Dedifferentiated amniotic fluid mesenchymal stem cell (primary cell): ENCODE measurements around the gene SLC16A10.
"Not testable (repeated sequence)": the region's sequence is repeated elsewhere in the genome, so short reads cannot be mapped to it uniquely, and the experiment has no call there.

Source experiments
- DNase-seq: peaks from one replicate; pipeline ENCODE4 v3.0.0-alpha.2; 2016; ENCODE audit errors: extremely low spot score

Gene SLC16A10

DNA sequence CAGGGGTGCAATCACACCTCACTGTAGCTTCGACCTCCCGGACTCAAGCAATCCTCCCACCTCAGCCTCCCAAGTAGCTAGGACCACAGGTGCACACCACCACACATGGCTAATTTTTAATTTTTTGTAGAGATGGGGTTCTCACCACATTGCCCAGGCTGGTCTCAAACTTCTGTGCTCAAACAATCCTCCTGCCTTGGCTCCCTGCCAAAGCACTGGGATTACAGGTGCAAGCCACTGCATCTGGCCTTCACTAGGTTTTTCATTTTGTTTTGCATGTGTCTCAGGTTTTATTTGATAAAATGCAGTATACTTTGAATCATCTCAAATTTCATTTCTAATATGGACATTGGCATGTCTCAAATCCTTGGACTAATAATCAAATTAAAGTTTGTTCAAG lies 98.7 kb downstream of the SLC16A10 start:
- DNase-seq = no peak

DNA sequence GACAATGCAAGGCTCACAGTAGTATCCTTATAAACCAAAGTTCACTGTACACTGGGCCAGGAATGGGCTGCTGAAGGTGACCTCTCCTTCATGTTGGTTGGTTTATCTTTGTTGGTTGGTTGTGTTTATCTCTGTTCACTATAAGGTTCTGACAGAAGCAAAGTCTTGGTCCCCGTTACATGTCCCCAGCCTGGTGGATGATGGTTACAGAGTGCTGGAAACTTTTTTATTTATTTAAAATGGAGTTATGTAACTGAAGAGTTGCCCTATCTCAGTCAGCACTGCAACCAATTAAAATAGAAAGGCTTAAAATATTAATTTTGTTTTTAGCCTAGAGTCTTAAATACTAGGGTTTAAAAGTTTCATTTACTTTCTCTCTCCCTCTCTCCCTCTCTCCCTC lies 100.6 kb downstream of the SLC16A10 start:
- DNase-seq = no peak

DNA sequence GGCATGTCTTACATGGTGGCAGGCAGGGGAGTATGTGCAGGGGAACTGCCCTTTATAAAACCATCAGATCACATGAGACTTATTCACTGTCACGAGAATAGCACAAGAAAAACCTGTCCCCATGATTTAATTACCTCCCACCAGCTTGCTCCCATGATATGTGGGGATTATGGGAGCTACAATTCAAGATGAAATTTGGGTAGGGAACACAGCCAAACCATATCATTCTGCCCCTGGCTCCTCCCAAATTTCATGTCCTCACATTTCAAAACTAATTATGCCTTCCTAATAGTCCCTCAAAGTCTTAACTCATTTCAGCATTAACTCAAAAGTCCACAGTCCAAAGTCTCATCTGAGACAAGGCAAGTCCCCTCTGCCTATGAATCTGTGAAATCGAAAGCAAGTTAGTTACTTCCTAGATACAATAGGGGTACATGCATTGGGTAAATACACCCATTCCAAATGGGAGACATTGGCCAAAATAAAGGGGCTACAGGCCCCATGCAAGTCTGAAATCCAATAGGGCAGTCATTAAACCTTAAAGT lies 102.4 kb downstream of the SLC16A10 start:
- DNase-seq = not testable (repeated sequence)

DNA sequence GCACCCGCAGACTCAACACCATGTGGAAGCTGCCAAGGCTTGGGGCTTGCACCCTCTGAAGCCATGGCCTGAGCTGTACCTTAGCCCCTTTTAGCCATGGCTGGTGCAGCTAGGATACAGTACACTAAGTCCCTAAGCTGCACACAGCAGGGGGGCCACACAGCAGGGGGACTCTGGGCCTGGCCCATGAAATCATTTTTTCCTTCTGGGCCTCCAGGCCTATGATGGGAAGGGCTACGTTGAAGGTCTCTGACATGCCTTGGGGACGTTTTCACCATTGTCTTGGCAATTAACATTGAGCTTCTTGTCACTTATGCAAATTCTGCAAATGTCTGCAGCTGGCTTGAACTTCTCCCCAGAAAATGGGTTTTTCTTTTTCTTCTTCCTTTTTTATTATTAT lies 103.3 kb downstream of the SLC16A10 start:
- no peak for DNase-seq

DNA sequence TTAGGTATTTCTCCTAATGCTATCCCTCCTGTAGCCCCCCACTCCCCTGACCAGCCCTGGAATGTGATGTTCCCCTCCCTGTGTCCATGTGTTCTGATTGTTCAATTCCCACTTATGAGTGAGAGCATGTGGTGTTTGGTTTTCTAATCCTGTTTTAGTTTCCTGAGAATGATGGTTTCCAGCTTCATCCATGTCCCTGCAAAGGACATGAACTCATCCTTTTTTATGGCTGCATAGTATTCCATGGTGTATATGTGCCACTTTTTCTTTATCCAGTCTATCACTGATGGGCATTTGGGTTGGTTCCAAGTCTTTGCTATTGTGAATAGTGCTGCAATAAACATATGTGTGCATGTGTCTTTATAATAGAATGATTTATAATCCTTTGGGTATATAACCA lies 103.8 kb downstream of the SLC16A10 start:
- not testable (repeated sequence) for DNase-seq

DNA sequence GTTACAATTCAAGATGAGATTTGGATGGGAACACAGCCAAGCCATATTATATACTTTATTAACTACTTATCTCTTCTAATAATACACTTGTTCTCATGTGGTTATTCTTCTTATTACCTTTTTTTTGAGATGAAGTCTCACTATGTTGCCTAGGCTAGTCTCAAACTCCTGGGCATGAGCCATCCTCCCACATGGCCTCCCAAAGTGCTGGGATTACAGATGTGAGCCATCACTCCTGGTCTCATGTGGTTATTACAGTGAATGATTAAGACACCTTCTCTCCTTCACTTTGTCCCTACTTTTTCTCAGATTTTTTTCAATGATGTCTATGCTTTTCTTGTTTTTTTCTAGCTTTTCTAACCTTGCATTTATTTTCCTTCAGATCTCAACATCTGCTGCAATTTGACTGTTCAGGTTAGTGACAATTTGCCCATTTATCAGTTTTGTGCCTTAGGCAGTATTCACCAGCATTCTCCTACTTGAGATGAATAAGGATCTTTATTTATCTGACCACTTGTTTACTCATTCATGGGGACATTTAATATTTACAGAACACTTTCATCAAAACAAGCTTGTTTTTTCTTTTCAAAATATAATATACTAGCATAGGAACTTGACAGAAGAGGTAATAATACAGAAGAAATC lies 105.7 kb downstream of the SLC16A10 start:
- no peak for DNase-seq

DNA sequence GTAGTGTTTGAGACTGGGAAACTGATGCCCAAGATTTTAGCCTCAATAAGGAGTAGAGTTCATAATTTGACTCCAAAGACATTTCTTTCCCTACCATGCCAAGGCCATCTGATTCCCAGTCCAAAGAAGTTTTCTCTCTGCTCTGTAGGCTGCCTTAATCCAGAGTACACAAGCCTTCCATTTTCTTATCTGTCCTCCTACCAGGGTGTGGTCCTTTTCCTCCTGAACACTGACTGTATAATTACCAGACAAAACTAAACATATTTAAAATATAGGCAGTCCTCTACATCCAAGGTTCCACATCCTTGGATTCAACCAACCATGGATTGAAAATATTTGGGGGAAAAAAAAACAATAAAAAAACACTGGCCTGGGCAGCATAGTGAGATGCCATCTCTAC lies 108.4 kb downstream of the SLC16A10 start:
- DNase-seq = no peak

DNA sequence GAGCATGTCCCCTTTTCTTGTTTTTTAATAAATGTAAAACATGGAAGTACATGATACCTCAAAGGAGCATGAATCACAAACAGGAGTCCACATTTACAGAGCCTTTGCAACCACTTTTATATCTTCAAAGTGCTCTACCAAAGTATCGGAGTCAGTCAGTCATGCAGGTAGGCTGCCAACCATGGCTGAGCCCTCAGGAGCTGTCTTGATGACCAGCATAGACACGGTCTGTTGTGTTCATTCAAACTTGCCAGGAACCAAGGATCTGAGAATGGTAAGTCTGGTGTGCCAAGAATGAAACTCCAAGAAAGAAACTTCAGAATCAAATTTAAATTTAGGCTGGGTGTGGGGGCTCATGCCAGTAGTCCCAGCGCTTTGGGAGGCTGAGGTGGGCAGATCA lies 111.5 kb downstream of the SLC16A10 start:
- no peak for DNase-seq

DNA sequence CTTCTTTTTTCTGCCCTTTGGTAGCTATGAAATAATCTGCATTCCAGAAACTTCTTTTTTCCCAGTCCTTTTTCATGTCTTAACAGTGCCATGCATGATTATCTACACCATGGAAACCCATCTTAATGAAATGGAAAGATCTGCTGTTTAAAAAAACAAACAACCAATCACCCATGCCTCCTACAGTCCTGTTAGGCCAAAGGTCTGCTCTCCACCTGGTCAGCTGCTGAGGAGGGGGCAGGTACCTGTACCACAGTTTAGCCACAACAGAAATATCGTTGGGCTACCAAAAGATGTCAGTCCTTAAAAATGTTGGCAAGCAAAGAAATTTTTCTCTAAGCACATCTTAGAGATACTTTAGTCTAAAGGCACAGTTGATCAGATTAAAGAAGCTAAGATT lies 112.6 kb downstream of the SLC16A10 start:
- no peak for DNase-seq

DNA sequence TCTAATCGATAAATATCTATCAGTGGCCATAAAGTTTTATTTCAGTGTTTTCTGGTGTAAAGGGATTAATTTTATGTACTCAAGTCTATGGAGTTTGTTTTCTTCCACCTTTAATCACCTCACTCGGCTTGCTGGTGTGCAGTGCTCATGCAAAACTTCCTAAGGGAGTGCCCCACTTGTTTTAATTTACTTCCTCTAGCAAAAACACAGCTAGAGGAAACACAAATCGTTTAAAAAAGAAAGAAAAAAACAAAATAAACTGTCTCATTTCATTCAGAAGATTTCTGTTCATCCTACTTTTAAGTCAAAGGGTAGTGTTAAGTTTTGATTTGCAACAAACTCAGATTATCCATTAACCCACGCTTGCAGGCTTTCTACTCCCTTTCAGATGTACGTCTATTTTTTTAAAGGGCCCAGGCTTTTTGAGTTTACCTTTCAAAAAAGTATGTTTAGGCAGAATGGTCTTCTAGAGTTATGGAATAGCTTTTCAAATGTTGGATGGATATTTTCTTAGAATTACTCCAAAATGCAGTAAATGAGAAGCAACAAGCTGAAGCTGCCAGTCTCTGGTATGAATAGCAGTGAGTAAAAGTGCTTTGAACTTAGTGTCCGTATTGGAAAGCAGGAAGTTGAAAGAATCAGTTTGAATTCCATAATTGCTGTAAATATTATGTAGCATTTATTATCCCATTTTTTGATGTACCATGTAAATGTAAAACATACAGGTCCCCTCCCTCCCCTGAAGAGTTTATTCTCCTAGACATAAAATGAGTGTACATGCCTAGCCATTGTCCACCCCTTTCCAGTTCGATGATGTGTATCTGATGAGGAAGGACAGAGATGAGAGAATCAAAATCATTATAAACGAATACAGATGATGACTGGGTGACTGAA lies 113.3 kb downstream of the SLC16A10 start:
- no peak for DNase-seq

DNA sequence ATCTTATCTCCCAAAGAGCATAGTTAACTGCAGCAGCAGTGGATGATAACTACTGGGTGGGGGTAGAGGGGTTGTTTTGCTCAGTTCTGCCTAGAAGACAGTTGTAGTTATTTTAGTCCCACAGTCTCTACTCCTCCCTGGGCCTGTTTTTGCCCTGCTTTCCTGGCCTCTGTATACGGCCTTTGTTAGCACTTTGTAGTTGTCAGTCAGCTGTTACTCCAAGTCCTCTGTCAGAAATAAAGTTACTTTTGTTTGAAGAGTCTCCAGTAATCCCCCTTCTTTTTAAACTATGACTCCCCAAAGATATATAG lies 113.9 kb downstream of the SLC16A10 start:
- no peak for DNase-seq

DNA sequence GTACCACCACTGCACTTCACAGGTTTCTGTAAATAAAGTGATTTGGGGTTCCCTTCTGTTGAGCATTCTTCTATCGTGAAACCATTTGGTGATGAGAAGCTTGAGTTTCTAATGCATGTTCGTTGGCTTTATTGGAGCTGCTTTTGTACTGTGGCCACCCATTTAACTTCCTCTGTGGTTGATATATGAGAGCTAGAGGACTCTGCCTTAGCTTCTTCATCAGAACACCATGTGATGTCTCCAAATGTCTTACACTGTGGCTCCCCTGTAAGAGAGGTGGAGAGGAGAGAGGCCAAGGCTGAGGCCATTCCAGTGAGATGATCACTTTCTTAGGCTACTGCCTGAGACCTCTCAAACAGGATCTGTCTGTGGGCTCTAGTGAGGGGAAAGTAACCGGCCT lies 114.5 kb downstream of the SLC16A10 start:
- DNase-seq = no peak

DNA sequence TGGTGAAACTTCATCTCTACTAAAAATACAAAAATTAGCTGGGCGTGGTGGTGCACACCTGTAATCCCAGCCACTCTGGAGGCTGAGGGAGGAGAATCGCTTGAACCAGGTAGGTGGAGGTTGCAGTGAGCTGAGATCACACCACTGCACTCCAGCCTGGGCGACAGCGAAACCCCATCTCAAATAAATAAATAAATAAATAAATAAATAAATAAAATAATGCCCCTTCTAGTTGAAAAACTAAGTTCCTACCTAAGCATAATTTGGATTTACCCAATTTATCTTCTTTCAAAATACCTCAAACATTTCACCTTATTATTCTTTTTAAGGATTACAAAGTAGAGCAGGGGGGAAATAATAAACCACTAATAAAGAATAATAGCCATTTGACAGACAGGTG lies 116.2 kb downstream of the SLC16A10 start:
- DNase-seq = not testable (repeated sequence)

DNA sequence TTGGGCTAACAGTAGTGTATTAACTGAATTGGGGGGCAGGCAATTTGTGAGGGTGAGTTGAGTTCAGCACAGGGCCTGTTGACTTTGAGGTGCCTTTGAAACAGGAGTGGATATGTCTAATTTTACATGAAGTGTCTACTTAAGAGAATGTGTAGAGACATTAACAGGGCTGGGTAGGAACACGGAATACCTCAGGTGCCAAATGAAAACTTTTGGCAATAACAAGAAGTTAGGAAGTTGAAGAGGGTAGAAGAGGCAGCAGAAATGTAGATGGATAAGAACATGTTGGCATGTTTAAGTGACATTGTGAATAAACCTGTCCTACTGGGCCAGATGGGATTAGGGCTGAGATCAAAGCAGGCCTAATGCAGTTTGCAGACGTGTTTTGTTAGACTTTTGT lies 117.0 kb downstream of the SLC16A10 start:
- no peak for DNase-seq

DNA sequence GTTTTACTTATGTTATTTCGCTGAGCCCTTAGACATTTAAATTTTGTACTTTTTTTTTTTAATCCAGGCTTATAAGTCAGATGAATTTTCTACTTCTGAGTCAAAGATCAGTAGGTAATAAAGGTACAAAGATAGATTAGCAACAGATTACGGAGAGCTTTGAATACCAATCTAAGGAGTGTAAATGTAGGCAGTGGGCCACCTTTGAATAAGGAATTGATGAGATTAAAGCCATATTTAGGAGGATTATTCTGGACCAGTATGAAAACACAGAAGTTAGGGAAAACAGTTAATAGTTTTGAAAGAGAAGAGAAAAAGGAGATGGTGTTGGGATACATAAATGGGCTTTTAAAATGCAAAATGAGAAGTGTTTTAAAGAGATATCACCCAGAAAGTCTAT lies 117.6 kb downstream of the SLC16A10 start:
- no peak for DNase-seq

DNA sequence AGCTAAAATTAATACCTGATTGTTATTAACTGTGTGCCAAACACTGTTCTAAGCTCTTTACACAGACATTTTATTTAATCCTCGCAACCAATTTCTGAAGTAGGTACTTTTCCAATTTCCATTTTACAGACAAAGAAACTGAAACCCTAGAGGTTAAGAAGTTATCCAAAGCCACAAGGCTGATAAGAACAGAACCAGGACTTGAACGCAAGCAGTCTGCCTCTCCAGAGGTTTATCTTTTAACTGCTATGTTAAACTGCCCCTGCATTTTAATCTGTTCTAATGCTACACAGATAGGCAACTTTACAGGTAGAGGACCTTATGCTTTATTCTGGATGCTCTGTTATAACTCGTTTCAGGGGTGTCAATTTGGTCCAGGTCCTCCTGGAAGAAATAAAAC lies 118.2 kb downstream of the SLC16A10 start:
- no peak for DNase-seq

DNA sequence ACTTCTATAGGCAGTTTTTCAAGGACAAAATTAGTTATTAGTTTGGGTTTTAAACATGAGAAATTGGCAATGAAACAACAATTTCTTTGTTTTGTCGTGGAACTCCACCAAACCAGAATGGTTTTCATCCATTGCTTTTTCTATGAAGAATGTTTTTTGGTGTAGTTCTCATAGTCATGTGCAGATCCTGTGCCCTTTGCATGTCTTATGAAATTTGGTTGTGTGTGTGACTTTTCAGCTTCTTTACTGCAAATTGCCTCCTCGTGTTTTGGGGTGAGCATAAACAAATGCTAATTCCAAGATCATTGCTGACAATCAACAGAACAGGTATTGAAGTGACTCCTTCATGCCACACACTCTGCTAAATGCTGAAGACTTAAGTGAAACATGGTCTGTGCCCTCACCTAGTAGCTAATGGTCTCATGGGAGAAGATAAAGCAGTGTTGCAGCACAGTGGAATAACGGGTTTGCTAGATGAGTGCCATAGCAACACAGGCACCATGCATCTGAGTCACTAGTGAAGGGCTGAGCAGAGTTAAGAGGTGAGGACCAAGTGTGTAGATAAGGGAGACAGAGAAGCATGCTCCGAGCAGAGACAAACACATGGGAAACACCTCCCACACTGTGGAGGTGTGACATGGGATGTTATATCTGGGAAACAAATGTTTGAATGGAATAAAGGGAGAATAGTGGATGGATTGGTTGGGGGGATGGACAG lies 120.0 kb downstream of the SLC16A10 start:
- no peak for DNase-seq

DNA sequence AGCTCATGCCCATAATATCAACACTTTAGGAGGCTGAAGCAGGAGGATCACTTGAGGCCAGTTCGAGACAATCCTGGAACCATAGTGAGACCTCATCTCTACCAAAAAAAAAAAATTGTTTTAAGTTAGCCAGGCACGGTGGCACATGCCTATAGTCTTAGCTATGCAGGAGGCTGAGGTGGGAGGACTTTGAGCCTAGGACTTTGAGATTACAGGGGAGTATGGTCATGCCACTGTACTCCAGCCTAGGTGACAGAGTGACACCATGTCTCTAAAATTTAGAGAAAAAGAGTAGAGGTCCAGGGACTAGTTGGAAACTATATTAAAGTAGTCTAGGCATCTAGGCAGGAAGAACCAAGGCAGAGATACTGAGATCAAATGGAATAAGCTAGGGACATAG lies 121.6 kb downstream of the SLC16A10 start:
- no peak for DNase-seq

DNA sequence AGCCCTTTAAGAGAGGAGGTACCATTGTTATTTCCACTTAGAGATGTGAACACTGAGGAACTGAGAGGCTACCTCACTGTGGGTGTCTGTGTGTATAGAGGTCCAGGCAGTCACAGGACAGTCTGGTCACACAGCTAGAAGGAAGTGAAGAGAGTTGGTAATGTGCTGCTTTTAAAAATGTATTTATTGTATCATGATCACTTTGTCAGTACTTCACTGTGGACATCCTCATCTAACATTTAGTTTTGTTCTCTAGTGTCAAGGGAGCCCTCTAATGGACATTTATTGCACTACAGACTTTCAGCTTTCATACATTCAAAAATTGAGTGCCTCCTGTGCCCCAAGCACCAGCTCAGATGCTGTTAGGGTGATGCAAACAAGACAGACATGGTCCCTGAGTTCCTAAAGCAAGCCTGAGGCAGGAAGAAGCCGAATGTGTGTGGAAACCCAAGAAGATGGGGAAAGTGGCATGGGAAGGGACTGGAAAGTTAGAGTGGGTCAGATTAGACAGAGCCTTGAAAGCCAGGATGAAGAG lies 123.0 kb downstream of the SLC16A10 start:
- DNase-seq = peak; percentile 80

DNA sequence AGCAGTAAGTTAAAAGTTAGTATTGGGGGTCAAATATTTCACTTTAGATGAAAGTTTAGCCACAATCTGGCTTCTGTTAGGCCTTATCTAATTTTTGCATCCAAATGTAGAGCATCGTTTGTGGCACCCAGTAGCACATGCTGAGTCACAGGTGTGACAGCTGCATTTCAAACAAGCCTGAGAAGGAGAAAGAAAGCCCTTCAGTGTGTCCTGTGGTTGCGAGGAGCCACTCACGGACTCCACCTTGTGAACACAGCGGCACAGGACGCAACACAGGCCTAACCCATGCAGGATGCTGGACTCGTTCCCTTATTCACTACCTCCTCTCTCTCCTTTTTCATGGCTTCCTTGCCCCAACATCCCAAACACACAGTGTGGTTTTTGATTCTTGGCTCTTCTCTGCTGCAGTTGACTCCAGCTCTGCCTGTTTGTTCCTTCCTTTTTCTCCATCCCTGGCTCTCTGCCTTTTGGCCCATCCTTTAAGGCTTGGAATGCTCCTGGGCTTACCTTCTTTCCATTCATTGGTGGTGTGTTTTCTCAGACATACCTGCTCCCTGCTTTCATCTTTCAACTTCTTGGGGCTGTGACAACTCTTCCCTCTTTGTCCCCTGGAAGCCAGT lies 124.2 kb downstream of the SLC16A10 start:
- DNase-seq = no peak

DNA sequence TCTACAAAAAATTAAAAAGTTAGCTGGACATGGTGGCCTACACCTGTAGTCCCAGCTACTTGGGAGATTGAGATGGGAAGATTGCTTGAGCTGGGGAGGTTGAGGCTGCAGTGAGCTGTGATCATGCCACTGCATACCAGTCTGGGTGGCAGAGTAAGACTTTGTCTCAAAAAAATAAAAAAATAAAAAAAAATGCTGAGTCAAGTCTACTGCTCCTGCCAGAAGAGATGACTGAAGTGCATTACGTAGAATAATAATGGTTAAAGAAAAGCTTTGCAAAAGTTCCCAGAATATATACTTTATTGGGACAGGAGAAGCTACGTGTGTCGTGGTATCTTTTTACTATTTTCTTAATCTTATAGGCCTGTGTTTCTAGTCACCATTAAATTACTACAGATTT lies 125.3 kb downstream of the SLC16A10 start:
- DNase-seq = no peak

DNA sequence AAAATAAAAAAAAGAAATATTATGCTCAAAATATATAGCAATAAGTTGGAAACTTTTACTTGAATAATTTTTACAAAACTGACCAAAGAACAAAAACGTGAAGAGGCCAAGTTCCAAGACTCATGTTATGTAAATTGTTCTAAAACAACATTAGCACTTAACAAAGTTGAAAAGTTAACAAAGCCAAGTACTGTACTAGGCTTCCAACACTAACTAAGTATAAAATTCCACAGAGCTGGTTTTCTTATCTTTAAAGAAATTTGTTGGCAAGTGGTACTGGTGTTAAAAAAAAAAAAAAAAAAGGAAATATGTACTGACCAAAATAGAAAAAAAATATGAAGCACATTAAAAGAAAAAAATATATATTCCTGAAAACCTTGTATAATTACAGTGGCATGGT lies 127.8 kb downstream of the SLC16A10 start:
- DNase-seq = no peak
